8988T (cell line): Measurements from ENCODE around the gene FBXW11.
"Not testable (repeated sequence)": the region's sequence is repeated elsewhere in the genome, so short reads cannot be mapped to it uniquely, and the experiment has no call there.

Experiments used
- DNase-seq: peaks from one replicate; pipeline ENCODE4 v3.0.0; 2011

FBXW11 gene

GRCh38 chr5:171906066-171906570, 100.3 kb downstream of the FBXW11 start:
- DNase-seq = no peak

GRCh38 chr5:171904886-171905285, 101.6 kb downstream of the FBXW11 start:
- DNase-seq = no peak

- DNase-seq = no peak
Observed at GRCh38 chr5:171901764-171902163, 104.7 kb downstream of the FBXW11 start.

- no peak for DNase-seq
Observed at GRCh38 chr5:171899792-171900191, 106.6 kb downstream of the FBXW11 start.

- DNase-seq = no peak
Observed at GRCh38 chr5:171898879-171899278, 107.6 kb downstream of the FBXW11 start.

- no peak for DNase-seq
Observed at GRCh38 chr5:171898386-171898785, 108.1 kb downstream of the FBXW11 start.

GRCh38 chr5:171897231-171897630, 109.2 kb downstream of the FBXW11 start:
- no peak for DNase-seq

- DNase-seq = no peak
Observed at GRCh38 chr5:171895081-171895480, 111.4 kb downstream of the FBXW11 start.

GRCh38 chr5:171893290-171893886, 113.0 kb downstream of the FBXW11 start:
- no peak for DNase-seq

- DNase-seq = no peak
Observed at GRCh38 chr5:171891595-171891994, 114.8 kb downstream of the FBXW11 start.

- DNase-seq = no peak
Observed at GRCh38 chr5:171891150-171891549, 115.3 kb downstream of the FBXW11 start.

GRCh38 chr5:171888051-171888481, 118.4 kb downstream of the FBXW11 start:
- DNase-seq = no peak

- not testable (repeated sequence) for DNase-seq
Observed at GRCh38 chr5:171886037-171886436, 120.4 kb downstream of the FBXW11 start.

GRCh38 chr5:171882118-171882517, 124.3 kb downstream of the FBXW11 start:
- DNase-seq = no peak

- no peak for DNase-seq
Observed at GRCh38 chr5:171874234-171874633, 132.2 kb downstream of the FBXW11 start.

GRCh38 chr5:171872666-171873065, 133.8 kb downstream of the FBXW11 start:
- no peak for DNase-seq

- no peak for DNase-seq
Observed at GRCh38 chr5:171871711-171872110, 134.7 kb downstream of the FBXW11 start.

- no peak for DNase-seq
Observed at GRCh38 chr5:171869956-171870355, 136.5 kb downstream of the FBXW11 start.

- no peak for DNase-seq
Observed at GRCh38 chr5:171868236-171868635, 138.2 kb downstream of the FBXW11 start.

GRCh38 chr5:171867786-171868185, 138.7 kb downstream of the FBXW11 start:
- no peak for DNase-seq

GRCh38 chr5:171865471-171865870, 141.0 kb downstream of the FBXW11 start:
- no peak for DNase-seq

GRCh38 chr5:171863935-171864334, 142.5 kb downstream of the FBXW11 start:
- DNase-seq = no peak

- no peak for DNase-seq
Observed at GRCh38 chr5:171862624-171863023, 143.8 kb downstream of the FBXW11 start.

GRCh38 chr5:171861381-171861780, 145.1 kb downstream of the FBXW11 start:
- DNase-seq = no peak

GRCh38 chr5:171858303-171858702, 148.1 kb downstream of the FBXW11 start:
- peak; percentile 79 for DNase-seq
